ENCODE measurements around the gene EHD2. TPM values are rescaled to one million over a fixed set of nuclear protein-coding genes. Genes with fewer than 3 reads are reported as not detected.

The EHD2 gene
- total and polyA plus RNA-seq, 4 donors = 68.0 to 190 (median 127) TPM

GRCh38 chr19:47752440-47753211 lies 39.4 kb downstream of the EHD2 start:
- Histone ChIP-seq H3K4me1 (ENCODE audit: control insufficient read depth in 5 of 5, insufficient read depth in 5 of 5, low read length in 5 of 5) (peaks cover 0 to 4% (median 0%) of the 10 kb centered on the region in 5 donors), H3K27ac (ENCODE audit: low read depth in 1 of 2, low read length in 1 of 2) (no peak overlapping the region), H3K9ac (ENCODE audit: insufficient read depth in 1 of 2, low read length in 2 of 2) (no peak overlapping the region), H3K9me3 (ENCODE audit: control insufficient read depth in 4 of 4, insufficient read depth in 3 of 4, low read length in 3 of 4) (no peaks in the 10 kb centered on the region), H3K27me3 (ENCODE audit: control insufficient read depth in 3 of 3, insufficient read depth in 3 of 3, low read length in 2 of 3) (no peaks in the 10 kb centered on the region), H3K36me3 (ENCODE audit: control insufficient read depth in 4 of 4, insufficient read depth in 4 of 4, low read length in 4 of 4) (peaks cover 26 to 86% (median 47%) of the 10 kb centered on the region in 4 donors), H3K4me3 (no peak overlapping the region)
- no peak for DNase-seq
- WGBS, 2 donors = 88 to 95% methylated on average over 26 to 27 of the region's 27 CpGs
- no peak for TF ChIP-seq CTCF (IDR thresholded peaks at IDR 0.05; ENCODE audit: control extremely low read depth, extremely low read depth)
- ATAC-seq (ENCODE audit: insufficient read depth, low FRiP score) = no peak

- H3K9me3 ChIP-seq (ENCODE audit: control insufficient read depth in 4 of 4, insufficient read depth in 3 of 4, low read length in 3 of 4) = peaks cover 0 to 5% (median 0%) of the 10 kb centered on the region in 4 donors
- ATAC-seq (ENCODE audit: insufficient read depth, low FRiP score) (no peak), DNase-seq (no peak)
- no peaks in the 10 kb centered on the region for H3K27me3 ChIP-seq (ENCODE audit: control insufficient read depth in 3 of 3, insufficient read depth in 3 of 3, low read length in 2 of 3)
- H3K4me1 ChIP-seq (ENCODE audit: control insufficient read depth in 5 of 5, insufficient read depth in 5 of 5, low read length in 5 of 5) = peaks cover 0 to 2% (median 0%) of the 10 kb centered on the region in 5 donors
- WGBS, 2 donors = 92 to 94% methylated on average over 34 to 37 of the region's 37 CpGs
- no peak overlapping the region for H3K27ac ChIP-seq (ENCODE audit: low read depth in 1 of 2, low read length in 1 of 2)
- peaks cover 23 to 86% (median 51%) of the 10 kb centered on the region in 4 donors for H3K36me3 ChIP-seq (ENCODE audit: control insufficient read depth in 4 of 4, insufficient read depth in 4 of 4, low read length in 4 of 4)
- H3K4me3 ChIP-seq = no peak overlapping the region
- H3K9ac ChIP-seq (ENCODE audit: insufficient read depth in 1 of 2, low read length in 2 of 2) = no peak overlapping the region
- no peak for TF ChIP-seq CTCF (IDR thresholded peaks at IDR 0.05; ENCODE audit: control extremely low read depth, extremely low read depth)
These were observed 41.2 kb downstream of the EHD2 start for GRCh38 chr19:47754206-47755064.

- peaks cover 0 to 5% (median 0%) of the 10 kb centered on the region in 4 donors for H3K9me3 ChIP-seq (ENCODE audit: control insufficient read depth in 4 of 4, insufficient read depth in 3 of 4, low read length in 3 of 4)
- H3K4me1 ChIP-seq (ENCODE audit: control insufficient read depth in 5 of 5, insufficient read depth in 5 of 5, low read length in 5 of 5) = no peaks in the 10 kb centered on the region
- H3K4me3 ChIP-seq = no peak overlapping the region
- DNase-seq (no peak), ATAC-seq (ENCODE audit: insufficient read depth, low FRiP score) (no peak)
- H3K36me3 ChIP-seq (ENCODE audit: control insufficient read depth in 4 of 4, insufficient read depth in 4 of 4, low read length in 4 of 4) = peaks cover 22 to 79% (median 48%) of the 10 kb centered on the region in 4 donors
- no peak for TF ChIP-seq CTCF (IDR thresholded peaks at IDR 0.05; ENCODE audit: control extremely low read depth, extremely low read depth)
- WGBS, 2 donors = 92 to 98% methylated on average over 32 to 36 of the region's 36 CpGs
- H3K27me3 ChIP-seq (ENCODE audit: control insufficient read depth in 3 of 3, insufficient read depth in 3 of 3, low read length in 2 of 3) = no peaks in the 10 kb centered on the region
- H3K27ac ChIP-seq (ENCODE audit: low read depth in 1 of 2, low read length in 1 of 2) = no peak overlapping the region
- no peak overlapping the region for H3K9ac ChIP-seq (ENCODE audit: insufficient read depth in 1 of 2, low read length in 2 of 2)
These were observed 42.0 kb downstream of the EHD2 start for GRCh38 chr19:47755065-47755761.

All from lung (tissue), 12 donors.